ENCODE data around the gene SUSD4.

The SUSD4 gene

DNA sequence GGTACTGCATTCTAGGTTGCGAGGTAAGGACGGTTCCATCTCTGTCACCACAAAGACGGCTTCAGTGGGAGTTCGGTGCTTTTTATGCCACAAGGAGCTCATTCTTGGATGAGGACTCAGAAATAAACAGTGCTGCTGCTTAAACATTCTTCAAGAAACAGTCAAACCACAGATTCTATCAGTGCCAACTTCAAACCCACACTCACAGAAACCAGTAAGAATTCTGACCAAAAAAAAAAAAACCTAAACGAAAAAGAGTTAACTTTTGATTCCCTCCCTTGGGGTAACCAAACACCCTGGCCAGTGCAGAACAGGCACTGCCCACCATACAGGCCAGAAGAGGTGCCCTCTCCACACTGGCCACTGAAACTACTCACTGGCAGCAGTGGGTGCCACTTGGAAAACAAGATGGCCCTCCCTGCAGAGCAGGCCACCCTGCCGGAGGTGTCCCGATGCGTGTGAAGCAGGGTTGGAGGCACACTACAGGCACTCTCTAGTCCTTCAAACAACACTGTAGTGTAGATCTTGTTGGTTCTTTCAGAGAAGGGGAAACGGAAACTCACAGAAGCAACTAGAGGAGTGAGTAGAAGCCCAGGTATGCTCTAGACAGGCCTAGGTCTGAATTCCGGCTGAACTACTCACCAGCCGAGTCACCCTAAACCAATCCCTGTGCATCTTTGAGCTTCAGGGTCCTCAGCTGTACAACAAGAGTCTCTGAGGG, 133.7 kb downstream of the SUSD4 start:
- DNase-seq (ENCODE audit: low read depth, low spot score) = no peak

DNA sequence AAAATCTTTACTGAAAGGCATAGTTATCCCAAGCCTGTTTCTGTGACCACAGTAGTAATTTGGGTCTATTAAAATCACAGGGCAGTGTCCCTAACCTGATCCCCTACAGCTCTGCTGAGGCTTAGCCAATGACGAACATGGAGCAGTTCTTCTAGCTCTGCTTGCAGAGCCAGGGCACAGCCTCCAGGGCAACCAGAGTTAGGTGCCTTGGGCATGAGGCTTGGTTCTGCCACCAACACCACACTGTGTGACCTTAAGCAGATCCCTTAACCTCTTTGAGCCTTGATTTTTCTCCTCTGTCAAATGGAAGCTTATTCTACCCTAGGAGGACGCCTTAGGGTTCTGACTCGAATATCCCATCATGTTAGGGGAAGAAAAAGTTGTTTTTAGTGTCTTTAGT, 134.2 kb downstream of the SUSD4 start:
- DNase-seq (ENCODE audit: low read depth, low spot score) = no peak

DNA sequence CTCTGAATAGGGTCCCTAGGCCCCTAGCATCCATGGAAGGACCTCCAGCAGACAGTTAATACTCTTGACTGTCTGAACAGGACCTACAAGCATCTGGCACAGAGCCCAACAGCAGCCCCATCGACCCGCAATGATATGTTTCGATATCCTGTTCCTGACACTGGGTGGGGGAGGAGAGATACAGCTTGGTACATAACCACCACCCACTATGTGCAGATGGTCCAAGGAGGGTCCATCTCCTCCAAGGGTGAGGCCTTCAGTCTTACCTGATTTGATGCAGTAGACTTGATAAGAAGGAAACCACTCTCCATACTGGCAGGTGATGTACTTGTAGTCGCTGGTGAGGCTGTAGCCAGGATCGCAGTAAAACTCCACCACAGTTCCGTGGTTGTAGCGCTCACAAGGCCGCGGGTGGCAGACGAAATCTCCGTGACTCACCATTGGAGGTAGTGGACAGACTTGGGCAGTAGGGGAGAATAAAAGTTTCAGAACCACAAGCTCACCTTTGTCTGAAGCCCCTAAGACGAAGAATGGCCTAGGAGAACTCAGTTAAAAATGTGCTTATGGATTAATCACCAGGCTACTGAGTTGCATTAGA, 134.9 kb downstream of the SUSD4 start:
- no peak for DNase-seq (ENCODE audit: low read depth, low spot score)

DNA sequence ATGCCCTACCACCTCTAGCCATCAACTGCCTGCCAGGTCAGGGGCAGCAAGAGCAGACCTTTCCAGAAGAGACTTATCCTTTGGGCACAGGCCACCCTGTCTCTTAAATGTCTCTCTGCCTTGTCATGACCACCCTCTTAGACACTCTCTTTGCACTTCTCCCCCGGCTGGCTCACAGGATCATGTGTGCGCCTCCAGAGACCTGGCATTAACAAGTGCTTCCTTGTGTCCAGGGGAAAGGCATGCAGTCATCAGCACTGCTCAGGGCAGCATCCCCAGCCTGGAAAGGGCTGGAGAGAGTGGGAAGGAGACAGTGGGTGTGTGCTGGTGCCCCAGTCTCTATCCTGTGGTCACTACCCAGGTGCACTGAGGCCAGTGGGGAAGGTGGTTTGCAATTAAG, 135.8 kb downstream of the SUSD4 start:
- DNase-seq (ENCODE audit: low read depth, low spot score) = no peak

DNA sequence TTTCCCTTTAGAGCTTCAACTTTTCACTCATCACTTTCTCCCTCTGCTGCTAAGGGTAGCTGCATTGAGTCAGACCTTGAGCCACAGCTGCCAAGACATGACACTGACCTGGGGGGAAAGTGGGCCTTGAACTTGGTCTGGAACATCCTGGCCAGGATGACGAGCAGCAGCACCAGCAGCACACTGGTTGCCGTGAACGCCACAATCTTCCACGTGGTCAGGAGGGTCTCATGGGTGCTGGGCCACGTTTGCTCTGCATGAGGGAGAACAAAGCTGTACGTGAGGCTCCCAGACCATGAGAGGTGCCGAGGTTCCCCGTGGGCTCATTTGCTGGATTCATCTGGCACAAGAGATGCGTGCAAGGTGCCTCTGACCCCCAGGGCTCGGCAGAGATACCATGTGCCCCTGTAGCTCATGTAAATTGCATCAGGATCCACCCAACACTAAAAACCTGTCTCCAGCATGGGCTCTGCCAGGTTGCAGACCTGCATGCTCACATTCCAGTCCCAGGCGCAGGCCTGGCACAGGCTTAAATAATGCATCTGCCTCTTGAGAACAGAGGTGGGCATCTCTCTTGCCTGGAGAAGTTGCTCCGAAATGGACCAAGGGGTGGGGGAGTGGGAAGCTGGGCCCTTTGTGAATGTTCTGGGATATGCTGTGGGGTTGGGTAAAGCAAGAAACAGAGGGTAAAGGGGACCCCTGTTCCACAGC, 136.3 kb downstream of the SUSD4 start:
- no peak for DNase-seq (ENCODE audit: low read depth, low spot score)

DNA sequence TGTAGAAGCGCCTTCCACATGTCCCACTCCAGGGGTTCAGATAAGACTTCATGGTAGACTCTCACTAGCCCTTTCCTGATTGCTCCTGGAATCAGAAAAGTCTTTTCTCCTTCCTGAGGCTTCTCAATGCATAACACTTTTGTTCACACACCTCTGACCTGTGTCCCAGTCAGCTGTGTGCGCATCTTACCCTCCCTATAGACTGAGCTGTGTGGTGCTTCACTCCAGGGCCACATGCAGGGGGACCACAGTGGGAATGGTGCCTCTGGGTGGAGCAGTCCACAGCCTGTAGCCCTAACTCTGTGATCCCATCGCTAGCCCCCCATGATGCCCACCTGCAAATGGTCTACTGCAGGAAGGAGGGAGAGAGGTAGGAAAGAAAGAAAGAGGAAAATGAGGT, 136.9 kb downstream of the SUSD4 start:
- no peak for DNase-seq (ENCODE audit: low read depth, low spot score)

DNA sequence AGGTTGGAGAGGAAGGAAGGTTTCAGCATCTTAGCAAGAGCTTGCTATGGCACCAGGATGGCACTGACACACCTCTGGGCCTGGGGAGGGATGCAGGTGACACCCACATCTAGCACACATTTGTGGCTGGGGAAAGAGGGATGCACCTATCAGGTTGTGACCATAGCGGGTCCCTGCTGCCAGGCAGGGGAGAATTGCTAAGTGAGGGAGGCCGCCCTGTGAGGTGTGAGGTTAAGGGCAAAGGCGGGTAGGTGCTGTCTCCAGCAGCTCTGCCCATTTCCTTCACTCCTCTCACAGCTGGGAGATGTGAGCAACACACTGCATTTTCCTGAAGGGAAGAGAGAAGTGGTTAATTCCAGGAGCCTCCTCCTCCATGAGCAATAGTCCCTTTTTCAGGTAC, 137.7 kb downstream of the SUSD4 start:
- DNase-seq (ENCODE audit: low read depth, low spot score) = no peak

DNA sequence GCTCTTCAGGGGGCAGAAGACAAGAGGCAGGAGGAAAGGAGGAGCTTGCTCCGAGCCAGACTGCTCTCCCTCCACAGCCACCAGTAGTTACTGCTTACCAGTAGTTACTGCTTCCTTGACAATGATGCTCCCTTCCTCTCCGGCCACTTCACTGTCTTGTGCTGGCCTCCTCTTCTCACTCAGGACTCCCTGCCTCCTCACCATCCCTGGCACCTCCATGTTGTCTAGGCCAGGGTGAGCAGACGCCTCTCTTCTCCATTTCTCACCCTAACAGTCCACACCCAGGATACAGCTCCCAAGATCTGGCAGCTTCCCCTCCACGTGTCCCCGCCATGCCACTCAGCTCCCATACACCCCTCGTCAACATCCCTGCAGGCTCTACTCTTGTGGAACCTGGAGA, 138.5 kb downstream of the SUSD4 start:
- DNase-seq (ENCODE audit: low read depth, low spot score) = no peak

DNA sequence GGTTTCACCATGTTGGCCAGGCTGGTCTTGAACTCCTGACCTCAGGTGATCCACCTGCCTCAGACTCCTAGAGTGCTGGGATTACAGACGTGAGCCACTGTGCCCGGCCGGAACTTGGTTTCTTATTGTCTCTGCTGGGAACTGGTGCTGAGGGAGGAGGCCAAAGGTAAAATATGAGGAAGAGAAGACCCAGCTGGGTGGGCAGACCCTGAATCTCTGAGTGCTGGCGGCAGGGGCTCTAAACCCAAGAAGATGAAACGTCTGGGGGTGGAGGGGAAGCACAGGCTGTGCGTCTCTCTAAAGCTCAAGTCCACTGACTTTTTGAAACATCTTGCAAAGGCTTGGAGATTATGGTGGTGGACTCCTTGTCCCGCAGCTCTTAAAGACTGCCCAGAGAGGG, 138.9 kb downstream of the SUSD4 start:
- no peak for DNase-seq (ENCODE audit: low read depth, low spot score)

DNA sequence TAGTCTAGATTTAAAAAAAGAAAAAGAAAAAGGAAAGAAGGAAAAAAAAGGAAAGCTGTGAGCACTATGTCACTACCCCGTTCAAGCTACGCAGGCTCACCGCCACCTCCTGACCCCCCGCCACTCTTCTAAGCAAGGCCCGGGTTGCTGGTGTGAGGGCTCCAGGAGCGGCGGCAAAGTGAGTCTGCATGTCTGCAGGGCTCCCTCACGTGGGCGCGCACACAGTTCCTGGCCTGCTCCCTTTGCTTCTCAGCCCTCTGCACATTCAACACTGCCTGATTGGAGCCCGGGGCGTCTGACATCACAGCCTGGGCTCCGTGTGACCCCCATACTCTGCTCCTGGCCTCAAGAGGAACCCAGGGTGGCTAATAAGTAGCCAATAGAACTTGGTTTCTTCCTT, 139.5 kb downstream of the SUSD4 start:
- no peak for DNase-seq (ENCODE audit: low read depth, low spot score)

DNA sequence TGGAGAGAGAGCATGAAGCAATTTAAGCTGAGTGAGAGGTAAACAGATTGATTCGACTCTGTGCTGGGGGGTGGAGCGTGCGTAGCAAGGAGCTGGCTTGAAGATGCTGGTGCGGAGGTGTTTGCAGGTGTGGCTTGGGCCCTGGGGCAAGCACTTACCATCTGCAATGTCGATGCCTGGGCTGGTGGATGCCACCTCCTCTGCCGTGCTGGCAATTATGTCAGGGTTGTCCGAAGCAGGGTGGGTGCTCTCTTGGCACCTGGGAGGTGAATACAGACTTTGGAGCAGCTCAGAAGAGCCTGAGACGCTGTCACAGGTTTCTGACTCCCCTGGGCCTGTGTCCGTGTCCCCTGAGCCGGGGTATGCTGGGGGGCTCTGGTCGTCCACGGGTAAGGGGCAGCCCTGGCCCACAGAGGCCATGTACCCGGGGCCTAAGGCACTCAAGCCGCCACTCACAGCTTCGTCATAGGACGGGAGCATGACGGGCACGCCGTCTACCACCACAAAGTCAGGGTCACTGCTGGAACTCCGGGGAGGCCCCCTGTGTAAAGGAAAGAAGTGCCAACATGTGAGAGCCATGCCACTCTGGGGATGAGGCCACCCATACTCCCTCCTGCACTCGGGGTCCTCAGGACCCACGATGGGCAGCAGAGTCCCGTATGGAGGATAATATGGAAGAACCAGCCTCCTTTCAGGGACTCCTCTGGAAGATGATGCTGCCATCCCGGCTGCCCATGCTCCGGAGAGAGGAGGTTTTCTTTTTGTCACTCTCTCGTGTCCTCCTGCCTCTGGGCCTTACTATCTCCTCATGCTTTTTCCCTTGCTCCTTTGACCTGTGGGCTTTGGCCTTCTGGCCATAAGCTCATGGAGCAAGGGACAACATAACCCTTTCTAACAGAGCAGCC, 140.6 kb downstream of the SUSD4 start:
- DNase-seq (ENCODE audit: low read depth, low spot score) = no peak

DNA sequence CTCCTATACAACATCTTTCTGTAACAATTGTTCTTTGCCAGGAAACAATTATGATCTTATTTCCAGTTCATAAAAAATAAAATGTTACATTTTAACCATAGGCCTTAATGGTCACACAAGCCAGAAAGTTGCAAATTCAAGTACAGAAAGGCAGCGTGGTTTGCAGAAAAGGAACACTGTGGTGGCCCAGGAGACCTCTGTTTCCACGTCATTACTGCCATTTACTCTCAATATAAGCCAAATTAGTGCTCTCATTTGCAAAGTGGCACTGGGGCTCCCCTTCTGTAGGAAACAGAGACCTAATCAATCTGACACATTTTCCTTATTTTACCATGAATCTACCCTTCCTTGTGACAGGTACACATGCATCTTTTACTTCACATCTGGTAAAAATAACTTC, 141.6 kb downstream of the SUSD4 start:
- no peak for DNase-seq (ENCODE audit: low read depth, low spot score)

DNA sequence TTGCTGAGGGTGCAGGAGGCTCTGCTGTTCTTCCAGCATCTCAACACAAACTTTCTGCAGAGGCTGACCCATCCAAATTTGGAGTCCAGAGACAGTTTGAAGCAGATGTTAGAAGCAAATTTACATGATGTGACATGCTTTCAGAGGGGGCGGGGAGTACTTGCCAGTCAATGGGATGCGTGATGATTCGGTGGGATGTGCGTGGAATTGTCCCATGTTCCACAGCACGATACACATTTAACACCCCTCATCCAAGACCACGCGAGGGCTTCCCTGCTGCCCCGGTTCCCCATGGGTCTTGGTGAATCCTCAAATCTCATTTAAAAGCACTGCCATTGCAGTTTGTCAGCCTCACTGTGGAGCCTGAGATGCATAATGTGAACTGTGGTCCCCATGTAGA, 142.3 kb downstream of the SUSD4 start:
- DNase-seq (ENCODE audit: low read depth, low spot score) = no peak

DNA sequence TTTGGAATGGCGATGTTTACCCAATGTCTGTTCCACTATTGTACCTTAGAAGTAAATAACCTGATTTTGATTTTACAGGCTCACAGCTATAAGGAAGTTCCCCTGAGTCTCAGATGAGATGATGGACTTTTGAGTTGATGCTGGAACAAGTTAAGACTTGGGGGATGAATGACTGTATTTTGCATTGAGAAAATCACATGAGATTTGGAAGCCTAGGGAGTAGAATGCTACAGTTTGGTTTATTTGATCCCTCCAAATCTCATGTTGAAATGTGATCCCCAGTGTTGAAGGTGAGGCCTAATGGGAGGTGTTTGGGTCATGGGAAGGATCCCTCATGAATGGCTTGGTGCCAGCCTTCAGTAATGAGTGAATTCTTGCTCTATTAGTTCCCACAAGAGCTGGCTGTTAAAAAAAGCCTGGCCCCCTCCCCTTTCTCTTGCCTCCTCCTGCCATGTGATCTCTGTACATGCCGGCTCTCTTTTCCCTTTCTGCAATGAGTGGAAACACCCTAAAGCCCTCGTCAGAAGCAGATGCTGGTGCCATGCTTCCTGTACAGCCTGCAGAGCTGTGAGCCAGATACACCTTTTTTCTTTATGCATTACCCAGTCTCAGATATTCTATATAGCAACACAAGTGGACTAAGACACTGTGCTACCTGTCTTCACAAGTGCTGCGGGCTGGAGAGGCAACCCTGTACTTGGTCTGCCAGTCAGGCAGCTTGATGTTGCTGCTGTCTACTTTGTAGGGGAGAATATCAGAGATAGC, 143.9 kb downstream of the SUSD4 start:
- DNase-seq (ENCODE audit: low read depth, low spot score) = no peak

DNA sequence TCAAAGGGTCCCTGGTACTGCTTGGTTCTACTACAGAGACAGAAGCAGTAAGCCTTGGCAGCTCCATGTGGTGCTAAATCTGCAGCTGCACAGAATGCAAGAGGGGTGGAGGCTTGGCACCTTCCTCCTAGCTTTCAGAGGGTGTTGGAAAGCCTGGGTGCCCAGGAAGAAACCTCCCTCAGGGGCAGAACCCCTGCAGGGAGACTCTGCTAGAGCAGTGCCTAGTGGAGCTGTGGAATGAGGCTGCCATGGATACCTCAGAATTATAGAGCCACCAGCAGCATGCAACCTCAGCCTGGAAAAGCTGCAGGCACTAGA, 144.7 kb downstream of the SUSD4 start:
- no peak for DNase-seq (ENCODE audit: low read depth, low spot score)

DNA sequence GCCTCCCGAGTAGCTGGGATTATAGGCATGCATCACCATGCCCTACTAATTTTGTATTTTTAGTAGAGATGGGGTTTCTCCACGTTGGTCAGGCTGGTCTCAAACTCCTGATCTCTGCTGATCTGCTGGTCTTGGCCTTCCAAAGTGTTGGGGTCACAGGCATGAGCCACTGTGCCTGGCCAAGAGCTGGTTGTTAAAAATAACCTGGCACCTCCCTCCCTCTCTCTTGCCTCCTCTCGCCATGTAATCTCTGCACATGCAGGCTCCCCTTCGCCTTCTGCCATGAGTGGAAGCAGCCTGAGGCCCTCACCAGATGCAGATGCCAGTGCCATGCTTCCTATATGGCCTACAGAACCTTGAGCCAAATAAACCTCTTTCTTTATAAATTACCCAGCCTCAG, 146.2 kb downstream of the SUSD4 start:
- no peak for DNase-seq (ENCODE audit: low read depth, low spot score)

DNA sequence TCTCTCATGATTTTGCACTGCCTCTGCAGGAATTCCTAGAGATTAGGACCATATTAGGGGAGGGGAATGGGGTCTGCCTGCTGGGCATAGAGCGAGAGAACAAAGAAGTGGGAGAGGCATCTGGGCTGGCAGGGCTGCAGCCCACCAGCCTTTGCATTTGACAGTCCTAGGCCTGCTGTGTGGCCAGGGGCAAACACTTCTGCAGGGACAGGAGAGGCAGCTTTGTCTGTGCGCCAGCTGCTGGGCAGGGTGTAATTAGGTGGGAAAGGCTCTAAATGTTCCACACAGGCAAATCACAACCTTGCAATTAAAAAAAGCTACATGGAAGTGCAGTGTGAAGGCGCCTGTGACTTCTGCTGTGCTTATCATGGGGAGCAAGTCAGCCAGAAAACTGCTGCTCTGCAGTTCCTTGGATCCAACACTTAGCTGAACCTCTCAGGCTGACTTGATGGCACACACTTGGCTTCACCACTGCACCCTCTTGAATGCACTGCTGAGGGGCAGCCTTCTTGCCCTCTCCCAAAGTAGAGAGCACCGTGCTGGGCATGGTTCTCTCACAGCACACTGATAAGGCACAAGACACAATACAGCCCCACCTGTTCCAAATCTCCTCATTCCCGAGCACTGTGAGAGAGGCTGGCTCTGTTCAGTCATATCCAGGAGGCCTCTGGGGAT, 147.3 kb downstream of the SUSD4 start:
- no peak for DNase-seq (ENCODE audit: low read depth, low spot score)

DNA sequence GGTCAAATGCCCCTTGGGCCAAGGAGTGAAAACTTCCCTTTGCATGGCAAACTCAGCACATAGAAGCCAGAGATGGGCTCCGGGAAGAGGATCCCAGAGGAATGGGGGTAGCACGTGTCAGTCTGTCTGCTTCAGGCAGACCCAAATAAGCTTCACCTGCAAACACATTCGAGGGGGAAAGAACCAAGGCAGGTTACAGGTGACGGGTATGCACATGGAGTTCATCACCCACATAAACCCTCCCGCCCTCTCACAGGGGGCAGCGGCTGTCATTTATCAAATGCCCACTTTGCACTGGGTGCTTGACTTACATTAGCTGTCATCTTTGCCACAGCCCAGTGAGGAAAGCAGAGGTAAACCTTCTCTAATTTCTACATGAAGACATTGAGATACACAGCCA, 147.9 kb downstream of the SUSD4 start:
- DNase-seq (ENCODE audit: low read depth, low spot score) = no peak

DNA sequence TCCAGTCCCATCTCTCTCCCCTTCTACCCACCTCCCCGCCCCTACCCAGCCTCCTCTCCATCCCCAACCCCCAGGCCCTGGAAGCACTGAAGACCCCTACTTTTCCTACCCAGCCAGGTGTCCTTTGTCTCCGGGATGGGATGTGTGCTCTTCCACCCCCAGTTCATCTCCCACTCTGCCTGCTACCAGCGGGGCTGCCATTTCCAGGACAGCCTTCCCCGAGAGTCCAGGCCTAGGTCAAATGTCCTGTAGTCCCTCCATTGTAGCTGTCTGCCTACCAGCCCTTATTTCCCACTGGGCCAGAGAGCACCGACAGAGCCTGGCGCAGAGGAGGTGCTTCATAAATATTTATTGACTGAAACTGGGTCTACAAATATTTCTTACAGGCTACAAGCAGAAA, 148.9 kb downstream of the SUSD4 start:
- DNase-seq (ENCODE audit: low read depth, low spot score) = no peak

DNA sequence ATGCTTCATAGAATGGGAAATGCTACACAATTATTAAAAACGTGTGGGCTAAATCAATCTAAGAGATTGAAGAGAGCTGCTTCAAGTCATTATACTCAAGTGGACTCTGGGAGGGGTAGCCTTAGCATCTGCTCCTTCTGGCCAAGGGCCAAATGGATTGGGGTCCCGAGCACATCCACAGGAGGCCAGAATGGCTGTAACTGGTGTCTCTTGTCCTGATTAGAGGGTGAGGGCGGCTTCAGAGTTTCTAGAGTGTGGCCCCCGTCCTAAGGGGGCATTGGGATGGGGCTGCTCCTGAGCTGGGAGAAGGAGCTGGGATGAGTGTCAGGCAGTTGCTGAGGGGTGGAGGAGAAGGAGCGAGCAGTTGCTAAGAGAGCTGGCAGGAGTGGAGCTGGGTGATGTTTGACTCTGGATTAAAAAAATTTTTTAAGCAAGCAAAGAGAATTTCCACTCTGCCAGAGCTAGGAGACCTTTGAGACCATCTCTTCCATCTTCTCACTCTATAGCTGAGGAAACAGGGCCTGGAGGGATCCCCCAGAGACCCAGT, 149.6 kb downstream of the SUSD4 start:
- DNase-seq (ENCODE audit: low read depth, low spot score) = no peak

DNA sequence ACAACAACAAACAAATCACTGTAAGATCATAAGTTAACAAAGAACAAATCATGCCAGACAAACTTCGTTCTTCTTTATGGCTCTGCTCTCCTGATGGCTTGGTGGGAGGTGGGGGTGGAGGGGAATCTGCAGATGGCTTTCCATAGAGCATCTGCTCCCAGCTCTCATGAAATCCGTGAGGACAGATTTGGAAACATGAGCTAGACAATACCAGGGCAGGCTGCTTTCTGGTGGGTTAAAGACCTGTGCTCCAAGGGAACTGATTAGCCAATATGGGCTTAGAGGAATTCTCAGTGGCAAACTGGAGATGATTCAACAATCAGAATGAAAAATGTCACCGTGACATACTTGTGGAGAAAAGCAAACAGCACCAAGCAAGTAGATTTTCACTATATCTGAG, 151.5 kb downstream of the SUSD4 start:
- no peak for DNase-seq (ENCODE audit: low read depth, low spot score)

Data from activated CD4-positive, CD25-positive, alpha-beta regulatory T cell treated with anti-CD3 and anti-CD28 coated beads, Interleukin-2, amount 50 U/mL, for 16 hours (primary cell).